GM12878 (cell line): Measurements from ENCODE around the gene PTPRD. TPM values are rescaled to one million over a fixed set of nuclear protein-coding genes. Genes with fewer than 3 reads are reported as not detected.

Source experiments
- ASH2L ChIP-seq: fragments of 300-600, 200-600 bp; sonication (generic); IDR thresholded peaks from 2 replicates; pipeline ENCODE4 v1.6.1; 2017; ENCODE audit warnings: low read depth, mild to moderate bottlenecking, borderline replicate concordance
- BCL11A ChIP-seq: IDR thresholded peaks from 2 replicates; pipeline ENCODE4 v1.6.1; 2011; ENCODE audit warnings: low read depth, low read length
- CBX5 ChIP-seq: sonication (generic); IDR thresholded peaks from 2 replicates; pipeline ENCODE4 v1.6.1; 2016; ENCODE audit warnings: low read depth, moderate library complexity, mild to moderate bottlenecking, inconsistent platforms
- CEBPZ ChIP-seq: fragments of 150-350 bp; IDR thresholded peaks from 2 replicates; pipeline ENCODE4 v1.6.1; 2016; ENCODE audit warnings: low read depth, low read length
- FOS ChIP-seq: IDR thresholded peaks from 3 replicates; pipeline ENCODE4 v1.6.1; 2011; ENCODE audit warnings: borderline replicate concordance; ENCODE audit not compliant: insufficient read length; ENCODE audit errors: extremely low read depth
- JUNB ChIP-seq: IDR thresholded peaks from 2 replicates; pipeline ENCODE4 v1.6.1; 2016; ENCODE audit warnings: antibody characterized with exemption, mild to moderate bottlenecking
- KDM1A ChIP-seq: fragments of 200-600 bp; sonication (generic); IDR thresholded peaks from 2 replicates; pipeline ENCODE4 v1.6.1; 2016; ENCODE audit warnings: borderline replicate concordance
- RBBP5 ChIP-seq: fragments of 200-600 bp; sonication (generic); conservative IDR thresholded peaks from 2 replicates; pipeline ENCODE4 v1.6.1; 2016
- SIN3A ChIP-seq: IDR thresholded peaks from 2 replicates; pipeline ENCODE4 v1.6.1; 2012; ENCODE audit warnings: low read depth, low read length, improper control_type of control experiment
- SMAD5 ChIP-seq: IDR thresholded peaks from 2 replicates; pipeline ENCODE4 v1.6.1; 2016; ENCODE audit warnings: antibody characterized with exemption, low read depth
- ZSCAN29 ChIP-seq: fragments of 450-650 bp; IDR thresholded peaks from 2 replicates; pipeline ENCODE4 v1.6.1; 2017; ENCODE audit warnings: mild to moderate bottlenecking, moderate library complexity
- polyA plus RNA-seq, 11 experiments: library from polyadenylated mRNA; depleted of rRNA in 4 of 11; unstranded in 6 of 11; stranded (reverse) in 5 of 11; fragments of >200 nt; fragmentation: Nextera tagmentation in 4 of 11; fragmentation: Illumina TruSeq in 1 of 11; extraction: Ambion mirVana in 4 of 11; extraction: Trizol in 1 of 11; gene quantifications; 1 replicate in 1 of 11; 2 replicates in 10 of 11; pipeline versions ENCODE4 v1.2.1 to v1.2.3, GENCODE V29; 2011 to 2016; ENCODE audit warnings: inconsistent platforms in 2 of 11, missing spikeins in 2 of 11, low read depth in 1 of 11
- total RNA-seq, 4 experiments: library from RNA; depleted of rRNA in 3 of 4; stranded (reverse); fragments of >200 nt in 3 of 4; fragmentation: Illumina TruSeq in 1 of 4; extraction: Trizol in 1 of 4; gene quantifications; 2 replicates each; pipeline versions ENCODE4 v1.2.1 to v1.2.3, GENCODE V29; 2013 to 2021
- TF ChIP-seq, protein P1 (sequence below): fragments of 450-650 bp; IDR thresholded peaks from 2 replicates; pipeline ENCODE4 v1.6.1; 2017; ENCODE audit warnings: borderline replicate concordance

The PTPRD gene
- total and polyA plus RNA-seq, 10 of the 15 experiments (the other 5 are each of a cell fraction or from before 2014, with no cell fraction given) = under 0.01 to 0.05 (median 0.01) TPM; not detected in 7

GRCh38 chr9:10146517-10147331 is 466.1 kb downstream of the PTPRD start (continued):
- TF ChIP-seq CEBPZ (no peak), ASH2L (no peak), RBBP5 (no peak), CBX5 (no peak), FOS (no peak), ZSCAN29 (no peak), SIN3A (no peak), BCL11A (no peak), KDM1A (no peak), JUNB (no peak), SMAD5 (no peak)
- TF ChIP-seq, protein P1, sequence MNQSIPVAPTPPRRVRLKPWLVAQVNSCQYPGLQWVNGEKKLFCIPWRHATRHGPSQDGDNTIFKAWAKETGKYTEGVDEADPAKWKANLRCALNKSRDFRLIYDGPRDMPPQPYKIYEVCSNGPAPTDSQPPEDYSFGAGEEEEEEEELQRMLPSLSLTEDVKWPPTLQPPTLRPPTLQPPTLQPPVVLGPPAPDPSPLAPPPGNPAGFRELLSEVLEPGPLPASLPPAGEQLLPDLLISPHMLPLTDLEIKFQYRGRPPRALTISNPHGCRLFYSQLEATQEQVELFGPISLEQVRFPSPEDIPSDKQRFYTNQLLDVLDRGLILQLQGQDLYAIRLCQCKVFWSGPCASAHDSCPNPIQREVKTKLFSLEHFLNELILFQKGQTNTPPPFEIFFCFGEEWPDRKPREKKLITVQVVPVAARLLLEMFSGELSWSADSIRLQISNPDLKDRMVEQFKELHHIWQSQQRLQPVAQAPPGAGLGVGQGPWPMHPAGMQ = no peak
